ENCODE data around the gene SNAI3. TPM values are rescaled to one million over a fixed set of nuclear protein-coding genes. Genes with fewer than 3 reads are reported as not detected.

SNAI3 gene
- total RNA-seq, 1 donor from 2014 or later, result 1.2 TPM

GRCh38 chr16:88721236-88721635 is 34.9 kb upstream of the SNAI3 start:
- Mint-ChIP-seq H3K9me3 (ENCODE audit: low read depth) (no peaks in the 10 kb centered on the region), H3K4me1 (ENCODE audit: low read depth) (no peaks in the 10 kb centered on the region), H3K36me3 (ENCODE audit: insufficient read depth) (peaks cover 3% of the 10 kb centered on the region), H3K27me3 (no peaks in the 10 kb centered on the region), H3K4me3 (ENCODE audit: low read depth) (no peak overlapping the region), H3K27ac (no peak overlapping the region)
- TF ChIP-seq, protein P1, sequence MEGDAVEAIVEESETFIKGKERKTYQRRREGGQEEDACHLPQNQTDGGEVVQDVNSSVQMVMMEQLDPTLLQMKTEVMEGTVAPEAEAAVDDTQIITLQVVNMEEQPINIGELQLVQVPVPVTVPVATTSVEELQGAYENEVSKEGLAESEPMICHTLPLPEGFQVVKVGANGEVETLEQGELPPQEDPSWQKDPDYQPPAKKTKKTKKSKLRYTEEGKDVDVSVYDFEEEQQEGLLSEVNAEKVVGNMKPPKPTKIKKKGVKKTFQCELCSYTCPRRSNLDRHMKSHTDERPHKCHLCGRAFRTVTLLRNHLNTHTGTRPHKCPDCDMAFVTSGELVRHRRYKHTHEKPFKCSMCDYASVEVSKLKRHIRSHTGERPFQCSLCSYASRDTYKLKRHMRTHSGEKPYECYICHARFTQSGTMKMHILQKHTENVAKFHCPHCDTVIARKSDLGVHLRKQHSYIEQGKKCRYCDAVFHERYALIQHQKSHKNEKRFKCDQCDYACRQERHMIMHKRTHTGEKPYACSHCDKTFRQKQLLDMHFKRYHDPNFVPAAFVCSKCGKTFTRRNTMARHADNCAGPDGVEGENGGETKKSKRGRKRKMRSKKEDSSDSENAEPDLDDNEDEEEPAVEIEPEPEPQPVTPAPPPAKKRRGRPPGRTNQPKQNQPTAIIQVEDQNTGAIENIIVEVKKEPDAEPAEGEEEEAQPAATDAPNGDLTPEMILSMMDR (IDR thresholded peaks at IDR 0.05; ENCODE audit: unreplicated experiment), result no peak
- no peak for DNase-seq (ENCODE audit: low spot score, unreplicated experiment)

- H3K9me3 Mint-ChIP-seq (ENCODE audit: low read depth), result no peaks in the 10 kb centered on the region
- H3K27ac Mint-ChIP-seq, result no peak overlapping the region
- H3K27me3 Mint-ChIP-seq, result no peaks in the 10 kb centered on the region
- DNase-seq (ENCODE audit: low spot score, unreplicated experiment), result no peak
- TF ChIP-seq, protein P1 (IDR thresholded peaks at IDR 0.05; ENCODE audit: unreplicated experiment), result no peak
- no peaks in the 10 kb centered on the region for H3K4me1 Mint-ChIP-seq (ENCODE audit: low read depth)
- no peak overlapping the region for H3K4me3 Mint-ChIP-seq (ENCODE audit: low read depth)
- H3K36me3 Mint-ChIP-seq (ENCODE audit: insufficient read depth), result peaks cover 3% of the 10 kb centered on the region
Observed at GRCh38 chr16:88720396-88720970, 34.2 kb upstream of the SNAI3 start.

- Mint-ChIP-seq H3K27me3 (no peaks in the 10 kb centered on the region), H3K27ac (no peak overlapping the region), H3K36me3 (ENCODE audit: insufficient read depth) (peaks cover 3% of the 10 kb centered on the region), H3K4me1 (ENCODE audit: low read depth) (no peaks in the 10 kb centered on the region), H3K9me3 (ENCODE audit: low read depth) (no peaks in the 10 kb centered on the region), H3K4me3 (ENCODE audit: low read depth) (no peak overlapping the region)
- TF ChIP-seq, protein P1 (IDR thresholded peaks at IDR 0.05; ENCODE audit: unreplicated experiment), result no peak
- DNase-seq (ENCODE audit: low spot score, unreplicated experiment), result no peak
Observed at GRCh38 chr16:88719933-88720296, 33.6 kb upstream of the SNAI3 start.

- H3K36me3 Mint-ChIP-seq (ENCODE audit: insufficient read depth), result peaks cover 3% of the 10 kb centered on the region
- H3K27ac Mint-ChIP-seq, result no peak overlapping the region
Observed at GRCh38 chr16:88719267-88719932, 33.1 kb upstream of the SNAI3 start.

DNA sequence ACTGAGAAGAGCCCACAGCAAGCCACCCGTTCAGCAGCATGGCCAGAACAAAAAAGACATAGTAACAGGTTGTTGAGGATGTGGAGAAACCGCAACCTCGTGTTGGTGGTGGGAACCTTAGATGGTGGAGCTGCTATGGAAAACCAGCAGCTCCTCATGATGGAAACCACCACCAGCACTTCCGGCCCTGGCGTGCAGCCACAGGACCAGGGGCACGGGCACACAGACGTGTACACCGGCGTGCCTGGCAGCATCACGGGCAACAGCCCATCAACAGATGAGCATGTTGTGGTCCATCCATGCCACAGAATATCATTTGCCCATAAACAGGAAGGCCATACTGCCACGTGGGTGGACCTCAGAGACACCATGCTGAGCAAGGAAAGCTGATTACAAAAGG is 31.9 kb upstream of the SNAI3 start:
- Mint-ChIP-seq H3K4me1 (ENCODE audit: low read depth) (no peaks in the 10 kb centered on the region), H3K4me3 (ENCODE audit: low read depth) (no peak overlapping the region), H3K36me3 (ENCODE audit: insufficient read depth) (peaks cover 3% of the 10 kb centered on the region), H3K9me3 (ENCODE audit: low read depth) (no peaks in the 10 kb centered on the region), H3K27me3 (no peaks in the 10 kb centered on the region), H3K27ac (no peak overlapping the region)
- no peak for DNase-seq (ENCODE audit: low spot score, unreplicated experiment)
- TF ChIP-seq, protein P1 (IDR thresholded peaks at IDR 0.05; ENCODE audit: unreplicated experiment), result no peak

More at GRCh38 chr16:88719267-88719932, 33.1 kb upstream of the SNAI3 start:
- Mint-ChIP-seq H3K4me1 (ENCODE audit: low read depth) (no peaks in the 10 kb centered on the region), H3K27me3 (no peaks in the 10 kb centered on the region), H3K9me3 (ENCODE audit: low read depth) (no peaks in the 10 kb centered on the region), H3K4me3 (ENCODE audit: low read depth) (no peak overlapping the region)
- TF ChIP-seq, protein P1 (IDR thresholded peaks at IDR 0.05; ENCODE audit: unreplicated experiment), result no peak
- no peak for DNase-seq (ENCODE audit: low spot score, unreplicated experiment)
